GM21825 (cell line): ENCODE results near the gene RRAD.

ENCODE experiments used
- ATAC-seq: cut with Tn5 transposase; IDR thresholded peaks from one replicate; pipeline ENCODE4 v1.9.1; 2021; ENCODE audit warnings: mild to moderate bottlenecking, moderate library complexity; ENCODE audit not compliant: unreplicated experiment

The RRAD gene

DNA sequence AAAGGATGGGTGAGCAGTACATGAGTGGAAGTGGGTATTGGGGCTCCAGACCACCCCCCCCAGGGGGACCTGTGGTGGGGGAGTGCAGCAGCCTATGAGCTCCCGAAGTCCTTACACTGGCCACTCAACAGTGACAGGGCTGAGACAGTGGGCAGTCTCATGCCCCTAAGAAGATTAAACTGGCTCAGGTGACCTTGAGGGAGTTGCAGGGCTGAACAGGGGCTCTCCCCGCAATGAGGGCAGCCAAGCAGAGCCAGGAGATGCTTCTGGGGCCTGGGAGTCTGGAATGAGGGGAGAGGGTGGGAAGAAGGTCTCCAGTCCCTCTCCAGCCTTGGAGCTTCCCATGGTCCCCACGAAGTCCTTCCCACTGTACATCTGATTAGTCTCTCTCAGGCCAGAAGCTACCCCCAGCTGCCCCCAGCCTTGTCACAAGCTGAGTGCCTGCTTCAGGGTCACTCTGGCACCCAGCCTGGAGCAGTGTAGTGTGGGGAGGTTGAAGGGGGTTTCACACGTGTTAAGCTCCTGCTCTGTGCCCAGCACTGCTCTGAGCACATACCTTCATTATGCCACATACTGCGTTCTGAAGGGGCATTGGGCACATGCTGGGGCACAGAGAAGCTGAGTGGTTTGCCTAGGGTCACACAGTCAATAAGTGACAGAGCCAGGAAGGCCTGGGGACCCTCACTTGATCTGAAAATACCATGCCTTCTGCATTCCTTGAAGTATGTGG lies 5.6 kb downstream of the RRAD start:
- ATAC-seq: no peak

DNA sequence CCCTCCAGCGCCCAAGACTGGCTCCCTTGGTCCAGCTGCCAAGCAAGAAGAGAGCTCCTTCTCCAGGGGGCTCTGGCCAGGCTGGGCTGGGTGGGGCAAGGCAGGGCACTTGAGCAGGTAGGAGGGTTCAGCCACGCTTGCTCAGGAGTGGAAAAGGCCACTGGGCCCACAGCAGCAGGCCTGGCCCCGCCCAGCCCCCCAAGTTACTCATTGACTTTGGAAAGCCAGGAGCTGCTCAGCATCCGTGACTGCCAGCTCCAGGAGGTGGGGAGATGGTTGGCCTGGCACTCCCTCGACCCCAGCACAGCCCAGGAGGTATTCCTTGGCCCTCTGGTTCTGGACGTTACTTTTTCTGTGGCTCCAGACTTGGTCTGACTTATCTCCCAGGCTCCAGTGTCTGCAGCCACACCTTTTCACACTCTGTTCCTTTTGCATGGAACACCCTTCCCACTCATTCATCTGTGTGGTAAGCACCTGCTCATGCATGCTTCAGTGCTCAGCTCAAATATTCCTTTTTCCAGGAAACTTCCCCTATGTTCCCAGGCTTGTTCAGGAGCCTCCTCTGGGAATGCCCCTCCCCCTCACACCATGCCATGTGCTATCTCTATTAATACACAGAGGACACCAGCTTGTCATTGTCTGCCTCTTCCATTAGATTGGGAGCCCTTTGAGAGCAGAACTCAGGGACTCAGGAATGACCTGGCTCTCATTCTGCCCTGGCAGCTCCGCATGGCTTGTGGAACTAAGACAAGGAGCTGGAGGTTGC lies 6.3 kb downstream of the RRAD start, which contains the start of gene CDH16:
CDH16 (minus strand) TSS at position 83 of the 766 bp plus-strand sequence. CDS start 820 bp downstream, outside the sequence.
- ATAC-seq: no peak

DNA sequence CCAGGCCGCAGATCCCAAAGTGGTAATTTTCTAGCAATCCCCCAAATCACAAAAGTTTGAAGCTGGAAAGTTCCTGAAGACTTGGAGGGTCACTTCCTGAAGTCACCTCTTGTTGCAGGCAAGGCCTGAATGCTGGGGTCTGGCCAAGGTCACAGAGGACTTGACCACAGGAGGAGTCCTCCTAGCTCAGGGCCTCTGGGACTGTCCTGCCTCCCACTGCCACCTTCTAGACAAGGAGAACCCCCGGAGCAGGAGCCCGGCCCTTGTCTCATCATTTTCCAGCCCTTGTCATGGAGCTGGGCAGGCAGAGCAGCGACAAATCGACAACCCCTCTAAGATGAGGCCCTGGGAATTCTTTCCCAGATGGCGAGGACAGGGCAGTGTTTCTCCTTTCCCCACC lies 7.0 kb downstream of the RRAD start:
- no peak for ATAC-seq

DNA sequence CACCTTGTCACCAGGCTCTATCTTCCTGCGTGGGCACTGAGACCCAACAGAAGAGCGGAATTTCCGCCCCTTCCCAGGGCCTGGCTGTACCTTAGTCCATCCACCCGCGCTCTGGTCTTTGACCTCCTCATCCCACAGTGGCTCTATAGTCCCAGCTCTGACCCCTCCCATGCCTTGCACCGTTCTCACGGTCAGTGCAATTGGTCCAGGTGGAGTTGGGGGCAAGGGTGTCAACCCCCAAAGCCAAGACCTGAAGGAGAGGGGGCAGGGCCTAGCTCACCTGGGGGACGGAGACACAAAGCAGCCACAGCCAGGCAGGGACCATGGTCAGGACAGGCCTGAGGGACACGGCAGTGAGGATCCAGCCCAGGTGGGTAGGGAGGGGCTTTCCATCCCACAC lies 7.6 kb downstream of the RRAD start:
- ATAC-seq: no peak

DNA sequence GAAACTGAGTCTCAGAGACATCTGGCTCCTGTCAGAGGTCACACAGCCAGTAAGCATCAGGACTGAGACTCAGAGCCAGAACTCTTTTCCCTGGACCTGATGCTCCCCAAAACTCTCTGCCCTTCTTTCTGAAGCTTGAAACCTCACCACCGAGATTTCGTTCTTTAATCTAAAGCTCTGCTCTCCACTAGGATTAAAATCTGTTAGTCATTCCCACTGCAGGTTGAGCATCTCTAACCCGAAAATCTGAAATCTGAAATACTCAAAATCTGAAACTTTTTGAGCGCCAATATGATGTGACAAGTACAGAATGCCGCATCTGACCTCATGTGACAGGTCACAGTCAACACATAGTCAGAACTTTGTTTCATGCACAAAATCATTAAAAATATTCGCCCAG lies 8.8 kb downstream of the RRAD start:
- no peak for ATAC-seq

DNA sequence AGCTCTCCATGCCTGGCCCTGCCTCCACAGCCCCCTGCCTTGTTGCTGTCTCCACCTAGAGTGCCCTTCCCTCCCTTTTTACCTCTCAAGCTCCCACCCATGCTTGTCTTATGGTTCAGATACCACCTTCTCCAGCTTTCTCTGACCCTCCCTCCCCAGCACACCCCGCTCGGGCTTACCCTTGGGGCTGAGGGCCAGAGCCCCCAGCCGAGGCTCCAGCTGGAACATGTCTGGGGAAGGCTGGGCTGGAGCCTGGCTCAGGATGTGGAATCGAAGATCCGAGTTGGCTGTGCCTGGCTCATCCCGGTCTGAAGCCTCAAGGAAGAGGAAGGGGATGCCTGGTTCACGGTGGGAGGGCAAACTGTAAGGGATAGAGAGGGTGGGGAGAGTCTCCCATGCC lies 10.3 kb downstream of the RRAD start:
- ATAC-seq: no peak

DNA sequence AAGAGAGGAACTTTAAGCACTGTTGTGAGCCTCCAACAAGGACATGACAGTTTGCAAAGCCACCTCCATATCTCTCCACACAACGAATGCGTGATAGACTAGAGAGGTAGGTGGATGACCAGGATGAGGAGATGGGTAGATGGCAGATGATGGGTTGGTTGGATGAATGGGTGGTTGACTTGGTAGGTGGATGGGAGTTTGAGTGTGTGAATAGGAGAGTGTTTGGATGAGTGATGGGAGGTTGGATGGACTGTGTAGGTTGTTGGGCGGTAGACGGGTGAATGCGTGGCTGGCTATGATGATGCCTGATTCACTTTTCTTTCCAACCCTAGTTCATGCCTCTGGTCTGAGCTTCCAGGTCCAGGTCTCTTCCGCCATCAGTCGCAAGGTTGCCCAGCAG lies 10.8 kb downstream of the RRAD start:
- ATAC-seq: no peak

DNA sequence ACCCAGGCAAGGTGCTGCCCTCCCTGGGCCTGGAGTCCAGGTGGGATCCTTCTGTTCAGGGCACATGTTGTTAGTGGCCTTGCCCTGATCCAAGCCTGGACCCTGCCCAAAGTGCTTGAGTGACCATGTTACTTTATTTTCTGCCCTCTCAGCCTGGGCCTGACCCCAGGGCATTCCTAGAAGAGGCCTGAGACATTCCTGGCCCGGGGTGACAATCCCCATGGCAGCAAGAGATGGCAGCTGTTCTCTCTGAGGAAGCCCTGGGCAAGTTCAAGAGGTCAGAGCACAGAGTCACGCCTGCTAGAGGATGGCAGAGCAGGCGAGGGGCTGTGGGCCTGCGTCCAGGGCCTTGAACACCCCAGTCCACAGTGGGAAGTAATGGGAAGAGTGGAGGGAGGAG lies 11.6 kb downstream of the RRAD start:
- ATAC-seq: no peak

DNA sequence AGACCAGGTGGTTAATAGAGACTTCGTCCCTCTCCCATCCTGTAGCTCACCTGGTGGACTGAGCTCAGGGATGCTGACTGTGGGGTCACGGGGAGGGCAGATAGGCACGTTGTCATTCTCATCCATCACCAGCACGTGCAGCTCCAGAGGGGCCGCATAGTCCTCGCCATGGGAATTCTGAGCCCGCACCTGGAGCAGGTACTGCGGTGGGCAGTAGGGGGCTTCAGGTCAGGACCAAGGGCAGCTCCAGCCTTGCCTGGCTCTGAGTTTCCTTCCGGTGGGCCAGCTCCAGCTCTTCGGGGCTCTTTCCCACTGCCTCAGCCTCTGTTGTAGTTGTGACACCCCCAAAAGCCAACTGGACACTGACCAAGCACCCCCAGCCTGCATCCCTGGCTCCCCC lies 12.3 kb downstream of the RRAD start:
- ATAC-seq: no peak

DNA sequence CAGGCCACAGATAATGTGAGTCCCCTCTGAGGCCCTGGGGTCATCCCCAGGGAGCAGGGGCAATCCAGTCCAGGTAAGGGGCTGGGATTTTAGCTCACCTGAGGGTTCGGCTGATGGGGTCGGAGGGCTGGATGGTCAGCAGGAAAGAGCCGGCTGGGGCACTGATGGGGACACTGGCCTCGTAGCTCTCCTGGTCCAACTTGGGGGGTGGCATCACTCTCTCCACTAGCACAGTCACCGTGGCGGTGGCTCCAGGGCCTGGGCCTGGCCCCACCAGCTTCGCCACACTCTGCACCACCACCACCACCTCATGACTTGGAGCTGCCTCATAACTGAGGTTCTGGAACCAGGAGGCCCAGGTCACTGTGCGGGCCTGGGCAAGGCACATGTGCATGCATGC lies 13.5 kb downstream of the RRAD start:
- ATAC-seq: no peak

DNA sequence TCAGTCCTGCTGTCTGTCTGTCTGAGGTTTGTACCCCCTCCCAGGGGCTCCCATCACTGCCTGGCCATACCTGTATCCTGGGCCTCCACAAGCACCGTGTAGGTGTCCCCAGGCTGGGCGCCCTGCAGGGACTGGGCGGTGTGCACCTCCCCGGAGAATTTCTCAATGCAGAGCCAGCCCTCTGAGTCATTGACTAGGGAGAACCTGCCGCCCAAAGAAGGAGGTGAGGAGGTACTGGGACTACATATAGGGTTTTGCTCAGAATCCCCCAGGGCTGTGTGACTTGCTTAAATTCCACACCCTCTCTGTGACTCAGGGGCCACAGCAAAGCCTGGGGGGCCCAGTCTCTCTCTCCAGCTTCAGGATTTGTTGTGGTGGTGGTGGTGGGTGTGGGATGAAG lies 14.2 kb downstream of the RRAD start:
- no peak for ATAC-seq

DNA sequence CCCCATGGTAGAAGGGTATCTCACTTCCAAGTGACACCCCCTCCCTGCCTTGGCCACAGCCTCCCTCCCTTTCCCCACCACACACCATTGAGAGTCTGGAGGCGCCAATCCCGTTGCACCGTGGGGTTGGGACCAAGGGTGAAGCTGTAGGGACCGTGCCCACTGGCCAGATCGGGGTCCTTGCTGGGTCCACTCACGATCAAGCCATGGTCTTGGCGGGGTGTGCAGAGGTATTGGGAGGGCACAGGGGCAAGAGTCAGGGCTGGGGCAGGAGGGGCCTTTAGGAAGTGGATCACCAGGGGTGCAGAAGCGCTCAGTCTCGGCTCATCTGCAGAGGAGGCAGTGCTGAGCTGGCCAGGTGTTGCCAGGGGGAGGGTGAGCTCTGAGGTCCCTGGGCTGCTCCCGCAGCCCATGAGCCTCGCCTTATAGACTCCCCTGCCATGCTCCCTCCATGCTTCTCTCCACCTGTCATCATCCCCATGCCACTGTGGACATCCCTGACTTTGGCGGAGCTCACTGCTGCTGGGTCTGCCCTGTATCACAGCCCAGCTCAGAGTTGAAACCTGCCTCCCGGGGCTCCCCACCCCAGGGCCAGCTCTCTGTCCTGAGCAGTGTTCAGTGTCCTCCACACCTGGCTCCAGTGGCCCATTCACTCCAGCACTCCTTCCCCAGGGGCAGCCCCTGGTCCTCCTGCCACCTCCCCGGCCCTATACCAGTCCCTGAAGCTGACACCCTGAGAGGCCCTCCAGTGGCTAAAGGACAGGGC lies 15.0 kb downstream of the RRAD start:
- no peak for ATAC-seq

DNA sequence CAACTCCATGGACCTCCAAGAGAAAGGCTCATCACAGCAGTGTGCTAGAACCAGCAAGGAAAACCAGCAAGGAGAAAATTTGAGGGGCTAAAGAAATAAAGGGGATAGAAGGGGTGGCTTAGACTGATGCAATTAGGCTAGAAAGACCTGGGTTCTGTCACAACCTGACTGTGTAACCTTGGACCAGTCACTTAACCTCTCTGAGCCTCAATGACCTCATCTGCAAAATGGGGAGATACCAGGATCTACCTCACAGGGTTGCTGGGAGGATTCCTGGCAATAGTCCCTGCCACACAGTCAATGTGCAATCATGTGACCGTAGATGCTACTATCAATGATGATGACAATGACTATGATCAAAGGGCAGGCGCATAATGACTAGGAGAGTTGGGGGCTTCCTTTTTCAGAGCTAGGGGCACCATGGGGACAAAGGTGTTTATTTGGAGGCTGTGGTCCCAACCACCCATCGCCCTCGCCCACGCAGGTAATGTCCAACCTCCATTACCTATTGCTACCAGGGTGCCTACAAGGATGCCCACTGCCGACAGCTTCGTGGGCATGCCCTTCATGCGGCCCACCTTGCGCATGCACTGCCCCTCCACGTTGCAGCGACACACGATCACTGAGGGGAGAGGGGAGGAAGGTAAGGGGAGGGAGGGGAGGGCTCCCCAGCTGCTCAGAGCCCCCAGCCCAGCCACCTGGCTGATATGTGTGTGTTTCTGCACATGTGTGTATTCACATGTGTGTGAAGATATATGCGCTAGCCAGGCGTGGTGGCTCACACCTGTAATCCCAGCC lies 16.4 kb downstream of the RRAD start:
- ATAC-seq: no peak

DNA sequence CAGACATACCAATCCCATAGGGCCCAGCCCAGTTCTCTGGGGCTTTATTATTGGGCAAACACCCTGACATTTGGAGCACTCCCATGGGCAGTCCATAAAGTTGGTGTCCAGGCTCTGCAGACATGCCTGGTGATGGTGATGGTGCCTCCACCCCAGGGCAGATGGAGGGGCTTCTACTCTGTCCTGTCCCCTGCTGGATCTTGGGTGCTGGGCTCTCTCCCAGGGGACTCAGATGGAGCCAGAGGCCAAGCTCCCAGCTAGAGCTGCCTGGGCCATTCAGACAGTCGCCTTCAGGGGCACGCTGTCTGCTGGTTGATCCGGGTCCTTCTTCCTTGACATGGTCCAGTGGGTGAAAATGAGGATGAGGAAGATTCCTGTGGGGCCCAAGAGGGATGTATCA lies 17.2 kb downstream of the RRAD start:
- no peak for ATAC-seq

DNA sequence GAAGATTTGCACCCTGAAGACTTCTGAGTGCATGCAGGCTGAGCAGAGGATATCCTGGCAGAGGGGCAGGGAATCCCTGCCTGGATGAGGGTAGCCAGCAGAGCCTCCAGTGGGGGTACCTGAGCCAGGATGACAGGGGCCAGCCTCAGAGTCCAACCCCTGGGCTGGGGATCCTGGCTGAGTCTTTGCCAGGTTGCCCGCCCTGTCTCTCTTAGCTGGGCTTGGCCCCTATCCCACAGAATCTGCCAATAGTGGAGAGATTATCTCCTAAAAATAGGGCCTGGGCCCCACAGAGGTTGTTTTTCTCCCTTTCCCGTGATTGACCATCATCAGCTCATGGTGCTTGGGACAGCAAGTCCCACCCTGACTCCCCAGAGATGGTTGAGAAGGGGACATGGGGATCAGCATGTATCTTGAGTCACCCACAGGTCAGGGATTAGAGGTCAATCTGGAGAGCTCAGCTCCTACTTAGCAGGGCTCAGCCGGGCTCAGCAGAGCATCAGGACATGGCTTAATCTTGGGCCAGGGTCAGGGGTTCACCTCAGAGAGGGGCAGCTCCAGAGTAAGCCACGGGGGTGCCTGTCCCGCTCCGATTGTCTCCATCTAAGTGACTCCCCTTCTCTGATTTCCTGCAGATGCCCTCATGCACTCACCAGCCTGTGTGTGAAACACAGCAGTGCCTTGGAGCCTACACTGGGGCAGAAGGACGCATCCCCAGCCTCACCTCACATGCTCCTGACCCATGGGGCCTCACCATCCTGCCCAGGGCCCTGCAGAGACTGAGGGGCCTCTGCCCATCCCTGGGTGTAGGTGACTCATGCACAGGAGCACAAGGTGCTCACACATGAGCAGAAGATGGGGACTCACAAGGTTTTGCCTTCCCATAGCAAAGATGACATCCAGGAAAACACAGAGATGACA lies 18.2 kb downstream of the RRAD start:
- ATAC-seq: no peak

DNA sequence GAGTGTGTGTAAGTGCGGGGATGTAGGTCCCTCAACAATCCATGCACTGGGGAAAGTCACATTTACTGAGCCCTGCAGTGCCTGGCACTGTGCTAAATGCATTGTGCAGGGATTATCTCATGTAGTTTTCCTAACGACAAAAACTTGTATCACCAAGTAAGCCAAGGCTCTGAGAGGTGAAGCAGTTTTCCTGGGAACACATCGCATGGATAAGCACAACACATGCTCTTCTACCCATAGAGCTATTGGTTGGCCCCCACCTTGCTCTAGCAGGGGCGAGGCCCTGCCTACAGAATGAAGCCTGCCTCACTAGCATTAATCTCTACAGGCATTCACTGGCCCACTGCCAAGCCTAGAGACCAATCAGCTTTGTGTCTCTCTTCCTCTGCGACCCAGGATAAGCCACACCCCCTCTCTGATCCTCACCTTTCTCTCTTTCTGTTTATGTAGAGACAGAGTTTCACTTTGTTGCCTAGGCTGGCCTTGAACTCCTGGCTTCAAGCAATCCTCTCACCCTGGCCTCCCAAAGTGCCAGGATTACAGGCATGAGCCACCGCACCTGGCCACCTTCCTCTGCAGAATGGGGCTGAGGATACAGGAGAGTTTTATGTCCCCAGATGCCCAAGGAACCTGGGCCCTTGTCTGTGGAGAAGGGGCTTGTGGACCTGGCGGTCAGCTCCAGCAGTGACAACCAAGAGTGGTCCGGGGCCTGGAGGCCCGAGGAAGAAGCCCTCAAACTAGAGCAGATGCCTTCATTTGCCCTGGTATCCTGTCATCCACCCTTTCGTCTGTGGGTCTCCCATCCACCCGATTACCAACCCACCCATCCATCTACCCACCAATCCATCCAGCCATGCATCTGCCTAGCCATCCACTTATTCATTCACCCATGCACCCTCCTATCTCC lies 19.4 kb downstream of the RRAD start:
- ATAC-seq: no peak

DNA sequence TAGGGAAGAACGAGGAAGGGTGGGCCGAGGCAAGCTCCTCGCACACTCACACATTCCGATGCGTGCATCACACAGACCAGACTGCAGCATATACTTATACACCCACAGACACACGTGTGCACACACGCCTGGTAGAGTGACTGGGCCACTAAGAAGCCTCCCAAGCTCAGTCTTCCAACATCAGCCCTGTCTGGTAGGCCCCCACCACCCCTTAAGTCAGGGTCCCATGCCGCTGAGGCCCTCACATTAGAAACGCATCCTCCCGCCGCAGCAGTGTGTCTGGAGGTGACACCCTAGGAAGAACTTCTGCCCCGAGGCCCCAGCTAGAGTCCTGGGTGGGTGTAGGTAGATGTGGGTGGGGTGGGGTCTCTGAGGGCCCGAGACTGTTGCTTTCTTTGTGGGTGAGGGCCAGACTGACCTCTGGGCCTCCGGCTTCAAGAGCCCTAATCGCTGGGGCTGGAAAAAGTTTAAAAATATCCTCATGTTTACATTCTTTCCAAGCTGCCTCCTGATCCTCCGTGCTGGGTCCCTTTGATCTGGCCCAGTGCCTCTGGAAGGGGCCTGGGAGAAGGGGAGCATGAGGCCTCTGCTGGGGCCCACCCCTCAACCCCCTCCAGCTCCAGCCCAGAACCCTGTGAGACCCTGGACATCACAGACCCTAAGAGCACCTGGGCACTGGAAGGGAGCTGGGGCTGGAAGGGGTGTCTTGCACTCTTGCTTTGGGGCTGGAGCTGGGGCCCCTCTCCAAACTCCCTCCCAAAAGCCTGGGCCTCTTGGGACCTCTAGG lies 20.3 kb downstream of the RRAD start:
- ATAC-seq: no peak

DNA sequence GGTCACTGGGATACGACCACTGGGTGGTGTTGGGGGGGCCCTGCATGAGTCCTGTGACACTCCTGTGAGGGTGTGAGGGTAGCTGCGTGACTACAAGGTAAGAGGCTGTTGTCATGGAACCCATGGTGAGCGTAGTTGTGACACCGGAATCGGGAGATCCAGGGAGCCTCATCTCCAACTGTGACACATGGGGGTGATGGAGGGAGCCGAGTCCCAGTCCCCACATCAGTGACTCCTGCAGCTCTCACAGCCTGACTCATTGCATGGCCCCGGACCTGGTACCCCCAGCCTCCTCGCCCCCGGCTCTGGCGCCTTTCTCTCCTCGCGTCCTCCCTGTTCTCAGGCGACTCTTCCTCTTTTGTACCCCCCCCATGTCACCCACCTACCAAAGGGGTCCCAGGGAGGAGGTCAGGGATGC lies 20.9 kb downstream of the RRAD start:
- ATAC-seq: no peak
